ENCODE data around the gene SRGAP1. TPM values are rescaled to one million over a fixed set of nuclear protein-coding genes. Genes with fewer than 3 reads are reported as not detected.
"Not testable (repeated sequence)": the region's sequence is repeated elsewhere in the genome, so short reads cannot be mapped to it uniquely, and the experiment has no call there.

Gene SRGAP1
- total and polyA plus RNA-seq, 8 donors: 9.6 to 15.6 (median 11.7) TPM

DNA sequence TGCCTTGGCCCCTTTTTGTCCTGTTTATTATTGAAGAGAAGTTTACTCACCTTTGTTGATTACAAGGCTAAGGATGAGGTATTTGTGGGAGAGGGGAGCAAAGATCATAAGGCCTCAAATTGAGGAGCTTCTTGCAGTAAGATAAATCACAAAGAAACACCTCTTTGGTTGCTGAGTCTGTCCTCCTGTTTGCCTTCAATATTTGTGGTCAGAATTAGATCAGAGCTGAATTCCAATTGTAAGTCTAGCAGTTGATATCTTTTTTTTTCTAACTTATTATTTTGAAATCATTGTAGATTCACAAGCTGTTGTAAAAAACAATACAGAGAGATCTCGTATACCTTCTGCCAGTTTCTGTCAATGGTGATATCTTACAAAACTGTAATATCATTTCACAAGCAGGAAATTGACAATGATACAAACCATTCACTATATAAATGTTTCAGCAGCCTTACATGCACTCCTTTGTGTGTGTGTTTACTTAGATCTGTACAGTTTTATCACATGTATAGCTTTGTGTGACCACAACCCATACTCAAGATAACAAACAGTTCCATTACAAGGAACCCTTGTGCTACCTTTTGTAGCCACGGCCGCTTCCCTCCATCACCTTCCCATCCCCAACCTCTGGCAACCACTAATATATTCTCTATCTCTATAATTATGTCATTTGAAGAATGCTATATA lies 280.2 kb downstream of the SRGAP1 start:
- DNase-seq (no peak), ATAC-seq (no peak)
- TF ChIP-seq, protein P1, sequence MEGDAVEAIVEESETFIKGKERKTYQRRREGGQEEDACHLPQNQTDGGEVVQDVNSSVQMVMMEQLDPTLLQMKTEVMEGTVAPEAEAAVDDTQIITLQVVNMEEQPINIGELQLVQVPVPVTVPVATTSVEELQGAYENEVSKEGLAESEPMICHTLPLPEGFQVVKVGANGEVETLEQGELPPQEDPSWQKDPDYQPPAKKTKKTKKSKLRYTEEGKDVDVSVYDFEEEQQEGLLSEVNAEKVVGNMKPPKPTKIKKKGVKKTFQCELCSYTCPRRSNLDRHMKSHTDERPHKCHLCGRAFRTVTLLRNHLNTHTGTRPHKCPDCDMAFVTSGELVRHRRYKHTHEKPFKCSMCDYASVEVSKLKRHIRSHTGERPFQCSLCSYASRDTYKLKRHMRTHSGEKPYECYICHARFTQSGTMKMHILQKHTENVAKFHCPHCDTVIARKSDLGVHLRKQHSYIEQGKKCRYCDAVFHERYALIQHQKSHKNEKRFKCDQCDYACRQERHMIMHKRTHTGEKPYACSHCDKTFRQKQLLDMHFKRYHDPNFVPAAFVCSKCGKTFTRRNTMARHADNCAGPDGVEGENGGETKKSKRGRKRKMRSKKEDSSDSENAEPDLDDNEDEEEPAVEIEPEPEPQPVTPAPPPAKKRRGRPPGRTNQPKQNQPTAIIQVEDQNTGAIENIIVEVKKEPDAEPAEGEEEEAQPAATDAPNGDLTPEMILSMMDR (IDR thresholded peaks at IDR 0.05): no peak
- intact Hi-C loops (cut with DNase I): no loop called here
- Histone ChIP-seq H3K4me1 (no peaks in the 10 kb centered on the region), H3K27ac (no peak overlapping the region), H3K36me3 (peaks cover 0 to 12% of the 10 kb centered on the region in 2 donors), H3K9me3 (no peaks in the 10 kb centered on the region), H3K27me3 (no peaks in the 10 kb centered on the region), H3K4me3 (no peak overlapping the region)

DNA sequence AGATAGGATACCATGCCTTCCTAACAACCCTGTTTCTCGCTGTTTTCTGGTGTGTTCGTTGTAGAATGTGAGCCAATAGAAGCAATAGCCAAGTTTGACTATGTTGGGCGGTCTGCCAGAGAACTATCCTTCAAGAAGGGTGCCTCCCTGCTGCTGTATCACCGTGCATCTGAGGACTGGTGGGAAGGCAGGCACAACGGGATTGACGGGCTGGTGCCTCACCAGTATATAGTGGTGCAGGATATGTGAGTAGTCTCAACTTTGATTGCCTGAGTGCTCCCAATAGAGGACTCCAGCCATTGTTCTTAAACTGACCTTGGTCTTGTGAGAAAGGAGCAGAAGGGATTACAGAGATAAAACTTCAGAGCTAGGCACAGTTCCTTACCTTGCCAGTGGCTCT lies 281.4 kb downstream of the SRGAP1 start:
- ATAC-seq (no peak), DNase-seq (no peak)
- Histone ChIP-seq H3K27ac (no peak overlapping the region), H3K4me1 (no peaks in the 10 kb centered on the region), H3K4me3 (no peak overlapping the region), H3K9me3 (no peaks in the 10 kb centered on the region), H3K27me3 (no peaks in the 10 kb centered on the region), H3K36me3 (peaks cover 0 to 24% of the 10 kb centered on the region in 2 donors)
- intact Hi-C loops (cut with DNase I): no loop called here
- TF ChIP-seq, protein P1 (IDR thresholded peaks at IDR 0.05): no peak

DNA sequence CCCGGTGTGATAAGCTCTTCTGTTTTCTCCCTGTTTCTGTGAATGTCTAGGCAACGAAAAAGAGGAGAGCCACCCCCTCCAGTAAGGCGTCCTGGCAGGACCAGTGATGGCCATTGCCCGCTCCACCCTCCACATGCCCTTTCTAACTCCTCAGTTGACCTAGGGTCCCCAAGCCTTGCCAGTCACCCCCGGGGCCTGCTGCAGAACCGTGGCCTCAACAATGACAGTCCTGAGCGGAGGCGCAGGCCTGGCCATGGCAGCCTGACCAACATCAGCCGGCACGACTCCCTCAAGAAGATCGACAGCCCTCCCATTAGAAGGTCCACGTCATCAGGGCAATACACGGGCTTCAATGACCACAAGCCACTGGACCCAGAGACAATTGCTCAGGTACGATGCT lies 283.3 kb downstream of the SRGAP1 start:
- DNase-seq (no peak), ATAC-seq (no peak)
- no peak overlapping the region for H3K27ac ChIP-seq
- no peak overlapping the region for H3K4me3 ChIP-seq
- no peaks in the 10 kb centered on the region for H3K4me1 ChIP-seq
- intact Hi-C loops (cut with DNase I): no loop called here
- peaks cover 0 to 39% of the 10 kb centered on the region in 2 donors for H3K36me3 ChIP-seq
- H3K27me3 ChIP-seq: no peaks in the 10 kb centered on the region
- TF ChIP-seq, protein P1 (IDR thresholded peaks at IDR 0.05): no peak
- H3K9me3 ChIP-seq: peaks cover 0 to 2% of the 10 kb centered on the region in 2 donors

DNA sequence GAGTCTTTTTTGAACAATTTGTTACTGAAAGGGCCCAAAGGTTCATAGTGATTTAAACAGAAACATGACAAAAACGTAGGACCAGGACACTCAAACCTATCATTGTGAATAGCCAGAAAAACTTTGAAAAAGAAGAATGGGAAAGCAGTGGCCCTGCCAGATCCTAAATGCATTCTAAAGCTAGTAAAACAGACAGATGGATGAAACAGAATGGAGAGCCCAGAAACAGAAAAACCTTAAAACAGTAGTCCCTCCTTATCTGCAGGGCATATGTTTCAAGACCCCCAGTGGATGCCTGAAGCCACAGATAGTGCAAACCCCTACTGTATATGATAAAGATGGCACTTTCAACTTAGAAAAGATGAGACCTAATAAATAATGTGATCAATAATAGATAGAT lies 283.9 kb downstream of the SRGAP1 start:
- intact Hi-C loops (cut with DNase I): no loop called here
- H3K4me1 ChIP-seq: no peaks in the 10 kb centered on the region
- ATAC-seq (no peak), DNase-seq (no peak)
- H3K4me3 ChIP-seq: no peak overlapping the region
- H3K9me3 ChIP-seq: peaks cover 0 to 7% of the 10 kb centered on the region in 2 donors
- H3K27me3 ChIP-seq: no peaks in the 10 kb centered on the region
- peaks cover 0 to 44% of the 10 kb centered on the region in 2 donors for H3K36me3 ChIP-seq
- TF ChIP-seq, protein P1 (IDR thresholded peaks at IDR 0.05): no peak
- no peak overlapping the region for H3K27ac ChIP-seq

- H3K4me1 ChIP-seq; H3K27ac ChIP-seq; H3K27me3 ChIP-seq; ATAC-seq; DNase-seq; H3K4me3 ChIP-seq; intact Hi-C loops (cut with DNase I): not testable (repeated sequence)
- Histone ChIP-seq H3K36me3 (peaks cover 0 to 49% of the 10 kb centered on the region in 2 donors), H3K9me3 (peaks cover 0 to 22% of the 10 kb centered on the region in 2 donors)
Observed at GRCh38 chr12:64130476-64130875, 286.0 kb downstream of the SRGAP1 start.

DNA sequence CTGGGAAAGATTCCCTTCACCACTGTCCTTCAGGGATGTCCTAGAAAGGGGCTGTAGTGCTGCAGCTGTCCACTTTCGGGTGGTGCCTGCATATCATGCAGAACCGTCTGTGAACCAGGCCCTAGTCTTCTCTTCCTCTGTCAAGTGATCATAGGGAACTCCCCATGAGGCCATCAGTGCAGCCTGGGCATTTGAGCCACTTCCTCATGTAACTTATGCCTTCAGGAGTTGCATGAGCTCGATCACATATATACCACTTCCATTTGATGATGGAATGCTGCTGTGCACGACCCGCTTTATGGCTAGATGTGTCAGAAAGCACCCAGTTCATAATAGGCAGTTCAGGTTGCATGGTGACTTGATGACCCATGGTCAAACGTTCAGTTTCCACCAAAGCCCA lies 287.0 kb downstream of the SRGAP1 start:
- H3K27me3 ChIP-seq; H3K27ac ChIP-seq; ATAC-seq; intact Hi-C loops (cut with DNase I); H3K4me1 ChIP-seq; H3K4me3 ChIP-seq; DNase-seq: not testable (repeated sequence)
- Histone ChIP-seq H3K36me3 (peaks cover 0 to 49% of the 10 kb centered on the region in 2 donors), H3K9me3 (peaks cover 0 to 22% of the 10 kb centered on the region in 2 donors)

DNA sequence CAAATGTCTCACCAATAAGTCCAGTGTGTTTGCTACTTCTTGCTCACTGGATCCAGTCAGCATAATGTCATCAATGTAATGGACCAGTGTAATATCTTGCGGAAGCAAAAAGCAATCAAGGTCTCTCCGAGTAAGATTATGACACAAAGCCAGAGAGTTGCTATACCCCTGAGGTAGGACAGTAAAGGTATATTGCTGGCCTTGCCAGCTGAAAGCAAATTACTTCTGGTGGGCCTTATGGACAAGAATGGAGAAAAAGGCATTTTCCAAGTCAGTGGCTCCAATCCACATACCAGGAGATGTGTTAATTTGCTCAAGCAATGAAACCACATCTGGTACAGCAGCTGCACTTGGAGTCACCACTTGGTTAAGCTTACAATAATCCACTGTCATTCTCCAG lies 288.2 kb downstream of the SRGAP1 start:
- H3K27me3 ChIP-seq; intact Hi-C loops (cut with DNase I); ATAC-seq; H3K4me1 ChIP-seq; H3K4me3 ChIP-seq; H3K27ac ChIP-seq; DNase-seq: not testable (repeated sequence)
- peaks cover 0 to 45% of the 10 kb centered on the region in 2 donors for H3K36me3 ChIP-seq
- peaks cover 0 to 22% of the 10 kb centered on the region in 2 donors for H3K9me3 ChIP-seq
